Liver (tissue), 3 donors: ENCODE data around the gene AHCY.

Source experiments
- ATF3 ChIP-seq: IDR thresholded peaks from 2 replicates; pipeline ENCODE4 v1.6.1; 2016; ENCODE audit warnings: antibody characterized with exemption
- CTCF ChIP-seq: fragments of 150-350 bp; IDR thresholded peaks from 2 replicates; pipeline ENCODE4 v1.5.1; 2017; ENCODE audit warnings: improper control_type of control experiment, low read depth, low read length; ENCODE audit not compliant: missing input control
- EGR1 ChIP-seq, 2 donors: IDR thresholded peaks; 2 replicates each; pipeline ENCODE4 v1.6.1; 2016 to 2018; ENCODE audit warnings: antibody characterized with exemption in 2 of 2, low read depth in 2 of 2
- FOXA2 ChIP-seq: IDR thresholded peaks from 2 replicates; pipeline ENCODE4 v1.6.1; 2016; ENCODE audit warnings: antibody characterized with exemption
- GABPA ChIP-seq, 2 donors: IDR thresholded peaks in 1 of 2; conservative IDR thresholded peaks in 1 of 2; 2 replicates each; pipeline ENCODE4 v1.6.1; 2016; ENCODE audit warnings: antibody characterized with exemption in 2 of 2, mild to moderate bottlenecking in 1 of 2, moderate library complexity in 1 of 2
- HNF4A ChIP-seq, 2 donors: conservative IDR thresholded peaks; 2 replicates each; pipeline ENCODE4 v1.6.1; 2016; ENCODE audit warnings: antibody characterized with exemption in 2 of 2, mild to moderate bottlenecking in 2 of 2
- HNF4G ChIP-seq: IDR thresholded peaks from 2 replicates; pipeline ENCODE4 v1.6.1; 2016; ENCODE audit warnings: antibody characterized with exemption
- JUND ChIP-seq, 2 donors: IDR thresholded peaks; 2 replicates each; pipeline ENCODE4 v1.6.1; 2016; ENCODE audit warnings: antibody characterized with exemption in 2 of 2
- MAX ChIP-seq: IDR thresholded peaks from 2 replicates; pipeline ENCODE4 v1.6.1; 2016; ENCODE audit warnings: antibody characterized with exemption
- RAD21 ChIP-seq, 2 donors: IDR thresholded peaks; 2 replicates each; pipeline ENCODE4 v1.6.1; 2016; ENCODE audit warnings: antibody characterized with exemption in 2 of 2, mild to moderate bottlenecking in 2 of 2
- REST ChIP-seq: IDR thresholded peaks from 2 replicates; pipeline ENCODE4 v1.6.1; 2016; ENCODE audit warnings: antibody characterized with exemption, mild to moderate bottlenecking
- YY1 ChIP-seq: IDR thresholded peaks from 2 replicates; pipeline ENCODE4 v1.6.1; 2016; ENCODE audit warnings: antibody characterized with exemption, mild to moderate bottlenecking
- donor health status: healthy.
- donor health status: healthy.

GRCh38 chr20:34312024-34312460 lies 8.9 kb upstream of the AHCY start:
- TF ChIP-seq CTCF (no peak), JUND (IDR thresholded peaks at IDR 0.05) (no peak), FOXA2 (no peak), ATF3 (no peak), HNF4G (no peak), REST (no peak), MAX (no peak), YY1 (peak; percentile 4), EGR1 (IDR thresholded peaks at IDR 0.05; ENCODE audit: low read depth in 2 of 2) (no peak), HNF4A (conservative IDR thresholded peaks at IDR 0.05) (no peak), GABPA (IDR thresholded peaks at IDR 0.05 in 1 of 2, conservative IDR thresholded peaks at IDR 0.05 in 1 of 2) (no peak), RAD21 (IDR thresholded peaks at IDR 0.05) (no peak)
